Duodenal mucosa (tissue), 2 donors: ENCODE measurements around the gene AP1M2.
"Not testable (repeated sequence)": the region's sequence is repeated elsewhere in the genome, so short reads cannot be mapped to it uniquely, and the experiment has no call there.

Experiments
- H3K27ac ChIP-seq: one replicate; pipeline ENCODE4 v1.7.0; 2013; ENCODE audit warnings: low read depth, low read length
- H3K27me3 ChIP-seq, 2 donors: one replicate each; pipeline ENCODE4 v1.7.0; 2013; ENCODE audit warnings: low read length in 2 of 2, control low read depth in 1 of 2; ENCODE audit not compliant: insufficient read depth in 2 of 2, control insufficient read depth in 1 of 2
- H3K36me3 ChIP-seq, 2 donors: one replicate each; pipeline ENCODE4 v1.7.0; 2013; ENCODE audit warnings: low read length in 2 of 2, control low read depth in 1 of 2; ENCODE audit not compliant: insufficient read depth in 2 of 2, control insufficient read depth in 1 of 2
- H3K4me1 ChIP-seq, 2 donors: one replicate each; pipeline ENCODE4 v1.7.0; 2013; ENCODE audit warnings: low read length in 2 of 2, control low read depth in 1 of 2; ENCODE audit not compliant: insufficient read depth in 2 of 2, control insufficient read depth in 1 of 2
- H3K4me3 ChIP-seq, 2 donors: one replicate each; pipeline ENCODE4 v1.7.0; 2013; ENCODE audit warnings: low read length in 2 of 2, low read depth in 1 of 2
- H3K9ac ChIP-seq, 2 donors: one replicate each; pipeline ENCODE4 v1.7.0; 2013; ENCODE audit warnings: low read length in 2 of 2, low read depth in 1 of 2
- H3K9me3 ChIP-seq, 2 donors: one replicate each; pipeline ENCODE4 v1.7.0; 2013; ENCODE audit warnings: low read length in 2 of 2, control low read depth in 1 of 2; ENCODE audit not compliant: control insufficient read depth in 1 of 2

The AP1M2 gene

DNA sequence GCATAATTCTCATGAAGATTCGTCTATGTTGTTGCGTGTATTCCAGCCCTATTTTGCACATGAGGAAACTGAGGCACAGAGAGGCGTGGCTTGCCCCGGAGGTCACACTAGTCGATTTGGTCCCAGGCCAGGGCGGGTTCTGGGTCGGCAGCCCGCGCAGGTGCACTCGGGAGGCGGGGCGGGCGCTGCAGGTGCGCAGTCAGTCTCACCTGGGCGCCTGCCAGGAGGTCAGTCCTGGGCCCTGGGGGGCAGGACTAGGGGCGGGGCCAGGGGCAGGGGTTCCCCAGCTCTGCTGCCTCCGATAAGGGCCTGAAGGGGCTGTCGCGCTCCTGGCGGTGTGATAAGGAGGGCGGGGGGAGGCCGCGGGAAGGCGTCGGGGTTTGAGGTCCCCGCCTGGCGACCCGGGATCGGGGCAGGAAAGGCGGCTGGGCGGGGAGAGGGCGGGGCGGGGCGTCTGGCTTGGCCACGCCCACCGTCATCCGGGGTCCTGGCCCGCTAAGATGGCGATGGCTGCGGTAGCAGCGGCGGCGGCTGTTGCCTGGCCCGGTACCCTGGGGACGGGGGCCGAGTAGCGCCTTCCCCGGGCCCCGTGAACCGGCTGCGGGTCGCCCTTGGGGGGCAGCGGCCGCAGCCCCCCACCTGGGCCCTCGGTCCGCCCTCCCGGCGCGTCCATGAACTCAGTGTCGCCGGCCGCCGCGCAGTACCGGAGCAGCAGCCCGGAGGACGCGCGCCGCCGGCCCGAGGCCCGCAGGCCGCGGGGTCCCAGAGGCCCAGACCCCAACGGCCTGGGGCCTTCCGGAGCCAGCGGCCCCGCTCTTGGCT is 43.5 kb downstream of the AP1M2 start, which contains the start of gene ATG4D:
TSS of gene ATG4D (plus strand) at position 485 of the 822 bp plus-strand sequence. CDS start at position 672, 187 bp downstream.
- peak within 1 kb of the TSS; percentile 84 to 98 for H3K4me3 ChIP-seq
- peaks cover 12 to 15% of the 10 kb centered on the region in 2 donors for H3K36me3 ChIP-seq
- peaks cover 12 to 18% of the 10 kb centered on the region in 2 donors for H3K4me1 ChIP-seq
- peak within 1 kb of the TSS; percentile 84 for H3K27ac ChIP-seq
- H3K9me3 ChIP-seq = no peaks in the 10 kb centered on the region
- no peaks in the 10 kb centered on the region for H3K27me3 ChIP-seq
- peak within 1 kb of the TSS; percentile 82 to 92 for H3K9ac ChIP-seq

GRCh38 chr19:10543059-10543419 is 44.1 kb downstream of the AP1M2 start:
- Histone ChIP-seq H3K9me3 (no peaks in the 10 kb centered on the region), H3K27ac (no peak overlapping the region), H3K27me3 (peaks cover 0 to 3% of the 10 kb centered on the region in 2 donors), H3K36me3 (peaks cover 6 to 9% of the 10 kb centered on the region in 2 donors), H3K9ac (peak overlapping the region in 1 of 2 donors; percentile 25), H3K4me3 (peak overlapping the region; percentile 84 to 98), H3K4me1 (peaks cover 12 to 18% of the 10 kb centered on the region in 2 donors)

DNA sequence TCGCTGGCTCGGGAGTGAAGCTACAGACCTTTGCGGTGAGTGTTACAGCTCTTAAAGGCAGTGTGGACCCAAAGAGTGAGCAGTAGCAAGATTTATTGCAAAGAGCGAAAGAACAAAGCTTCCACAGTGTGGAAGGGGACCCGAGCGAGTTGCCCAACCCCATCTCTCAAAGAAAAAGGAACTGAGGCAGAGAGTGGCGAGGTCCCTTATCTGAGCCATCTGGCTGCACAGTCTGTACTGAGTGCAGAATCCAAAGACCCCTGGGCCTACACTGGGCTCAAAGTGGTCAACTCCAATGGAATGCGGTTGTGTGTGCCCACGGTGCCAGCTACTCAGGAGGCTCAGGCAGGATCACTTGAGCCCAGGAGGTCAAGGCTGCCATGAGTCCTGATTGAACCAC is 48.1 kb downstream of the AP1M2 start:
- not testable (repeated sequence) for H3K27me3 ChIP-seq, H3K4me3 ChIP-seq, H3K9ac ChIP-seq

DNA sequence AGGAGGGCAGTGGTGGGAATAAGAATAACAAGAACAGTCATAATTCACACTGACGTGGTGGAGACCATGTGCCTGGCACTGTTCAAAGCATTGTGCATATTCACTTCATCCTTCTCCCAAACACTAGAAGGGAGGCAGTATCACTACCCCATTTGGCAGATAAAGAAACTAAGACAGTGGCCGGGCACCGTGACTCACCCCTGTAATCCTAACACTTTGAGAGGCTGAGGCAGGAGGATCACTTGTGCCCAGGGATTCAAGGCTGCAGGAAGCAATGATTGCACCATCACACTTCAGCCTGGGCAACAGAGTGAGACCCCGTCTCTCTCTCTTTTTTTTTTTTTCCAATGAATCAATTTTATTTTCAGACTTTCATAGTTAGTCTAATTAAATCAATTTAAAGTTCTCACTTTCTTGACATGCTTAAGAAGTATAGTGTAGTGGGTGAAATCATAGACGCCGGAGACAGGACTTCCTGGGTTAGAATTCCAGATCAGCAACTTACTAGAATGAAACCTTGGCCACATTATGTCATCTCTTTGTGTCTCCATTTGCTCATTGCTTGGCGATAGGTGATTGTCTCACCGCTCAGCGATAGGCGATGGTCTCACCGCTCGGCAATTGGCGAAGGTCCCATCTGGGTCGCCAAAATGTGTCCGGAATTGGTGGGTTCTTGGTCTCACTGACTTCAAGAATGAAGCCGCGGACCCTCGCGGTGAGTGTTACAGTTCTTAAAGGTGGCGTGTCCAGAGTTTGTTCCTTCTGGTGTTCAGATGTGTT is 48.7 kb downstream of the AP1M2 start:
- Histone ChIP-seq H3K9me3 (no peaks in the 10 kb centered on the region), H3K27me3 (peaks cover 0 to 5% of the 10 kb centered on the region in 2 donors), H3K27ac (no peak overlapping the region), H3K36me3 (no peaks in the 10 kb centered on the region), H3K9ac (no peak overlapping the region), H3K4me1 (peaks cover 4% of the 10 kb centered on the region in 2 donors), H3K4me3 (no peak overlapping the region)

More for the DNA sequence above, 48.1 kb downstream of the AP1M2 start:
- not testable (repeated sequence) for H3K9me3 ChIP-seq, H3K36me3 ChIP-seq, H3K27ac ChIP-seq, H3K4me1 ChIP-seq

DNA sequence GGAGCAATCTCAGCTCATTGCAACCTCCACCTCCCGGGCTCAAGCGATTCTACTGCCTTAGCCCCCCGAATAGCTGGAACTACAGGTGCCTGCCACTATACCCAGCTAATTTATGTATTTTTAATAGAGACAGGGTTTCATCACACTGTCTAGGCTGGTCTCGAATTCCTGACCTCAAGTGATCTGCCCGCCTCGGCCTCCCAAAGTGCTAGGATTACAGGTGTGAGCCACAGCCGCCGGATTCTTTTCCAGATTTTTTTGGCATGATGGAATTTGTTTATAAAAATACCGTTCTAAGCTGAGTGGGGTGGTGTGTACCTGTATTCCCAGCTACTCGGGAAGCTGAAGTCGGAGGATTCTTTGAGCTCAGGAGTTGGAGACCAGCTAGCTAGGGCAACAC is 49.4 kb downstream of the AP1M2 start:
- H3K4me1 ChIP-seq = no peaks in the 10 kb centered on the region
- H3K9ac ChIP-seq = no peak overlapping the region
- peaks cover 0 to under 1% of the 10 kb centered on the region in 2 donors for H3K9me3 ChIP-seq
- no peak overlapping the region for H3K4me3 ChIP-seq
- peaks cover 0 to 5% of the 10 kb centered on the region in 2 donors for H3K27me3 ChIP-seq
- H3K27ac ChIP-seq = no peak overlapping the region
- H3K36me3 ChIP-seq = no peaks in the 10 kb centered on the region

DNA sequence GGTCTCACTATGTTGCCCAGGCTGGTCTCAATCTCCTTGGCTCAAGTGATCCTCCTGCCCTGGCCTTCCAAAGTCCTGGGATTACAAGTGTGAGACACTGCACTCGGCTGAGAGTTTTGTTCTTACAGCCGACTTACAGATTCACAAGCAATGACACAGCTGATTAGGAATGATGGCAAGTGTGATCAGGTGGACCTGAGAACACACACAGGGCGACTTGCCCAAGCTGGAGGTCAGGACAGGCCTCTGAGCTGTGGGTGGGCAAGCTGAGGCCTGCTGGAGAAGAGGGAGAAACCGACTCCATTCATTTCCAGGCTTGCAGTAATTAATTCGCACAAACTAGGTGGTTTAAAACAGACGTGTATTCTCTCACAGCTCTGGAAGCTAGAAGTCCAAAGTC is 51.5 kb downstream of the AP1M2 start:
- Histone ChIP-seq H3K9me3 (peaks cover 0 to 3% of the 10 kb centered on the region in 2 donors), H3K9ac (no peak overlapping the region), H3K36me3 (no peaks in the 10 kb centered on the region), H3K27ac (no peak overlapping the region), H3K4me3 (no peak overlapping the region), H3K27me3 (peaks cover 0 to 5% of the 10 kb centered on the region in 2 donors), H3K4me1 (no peaks in the 10 kb centered on the region)

GRCh38 chr19:10533646-10534386 is 53.3 kb downstream of the AP1M2 start:
- Histone ChIP-seq H3K9ac (no peak overlapping the region), H3K4me1 (no peaks in the 10 kb centered on the region), H3K9me3 (peaks cover 0 to 3% of the 10 kb centered on the region in 2 donors), H3K36me3 (no peaks in the 10 kb centered on the region), H3K4me3 (no peak overlapping the region), H3K27ac (no peak overlapping the region), H3K27me3 (peaks cover 0 to 5% of the 10 kb centered on the region in 2 donors)

GRCh38 chr19:10532457-10532856 is 54.7 kb downstream of the AP1M2 start:
- Histone ChIP-seq H3K9ac (no peak overlapping the region), H3K9me3 (peaks cover 0 to 3% of the 10 kb centered on the region in 2 donors), H3K27me3 (no peaks in the 10 kb centered on the region), H3K36me3 (no peaks in the 10 kb centered on the region), H3K4me1 (no peaks in the 10 kb centered on the region), H3K27ac (no peak overlapping the region), H3K4me3 (no peak overlapping the region)

GRCh38 chr19:10526887-10527286 is 60.2 kb downstream of the AP1M2 start:
- not testable (repeated sequence) for H3K9me3 ChIP-seq, H3K4me1 ChIP-seq, H3K4me3 ChIP-seq, H3K27ac ChIP-seq, H3K27me3 ChIP-seq, H3K36me3 ChIP-seq, H3K9ac ChIP-seq
